Stimulated activated naive CD4-positive, alpha-beta T cell treated with Interleukin-2 at 50 U/mL for 16 hours (primary cell): Measurements from ENCODE around the gene PATJ.
"Not testable (repeated sequence)": the region's sequence is repeated elsewhere in the genome, so short reads cannot be mapped to it uniquely, and the experiment has no call there.

Experiments
- DNase-seq: peaks from one replicate; lab custom pipeline; 2025; lab: John Stamatoyannopoulos, UW

Gene PATJ

DNA sequence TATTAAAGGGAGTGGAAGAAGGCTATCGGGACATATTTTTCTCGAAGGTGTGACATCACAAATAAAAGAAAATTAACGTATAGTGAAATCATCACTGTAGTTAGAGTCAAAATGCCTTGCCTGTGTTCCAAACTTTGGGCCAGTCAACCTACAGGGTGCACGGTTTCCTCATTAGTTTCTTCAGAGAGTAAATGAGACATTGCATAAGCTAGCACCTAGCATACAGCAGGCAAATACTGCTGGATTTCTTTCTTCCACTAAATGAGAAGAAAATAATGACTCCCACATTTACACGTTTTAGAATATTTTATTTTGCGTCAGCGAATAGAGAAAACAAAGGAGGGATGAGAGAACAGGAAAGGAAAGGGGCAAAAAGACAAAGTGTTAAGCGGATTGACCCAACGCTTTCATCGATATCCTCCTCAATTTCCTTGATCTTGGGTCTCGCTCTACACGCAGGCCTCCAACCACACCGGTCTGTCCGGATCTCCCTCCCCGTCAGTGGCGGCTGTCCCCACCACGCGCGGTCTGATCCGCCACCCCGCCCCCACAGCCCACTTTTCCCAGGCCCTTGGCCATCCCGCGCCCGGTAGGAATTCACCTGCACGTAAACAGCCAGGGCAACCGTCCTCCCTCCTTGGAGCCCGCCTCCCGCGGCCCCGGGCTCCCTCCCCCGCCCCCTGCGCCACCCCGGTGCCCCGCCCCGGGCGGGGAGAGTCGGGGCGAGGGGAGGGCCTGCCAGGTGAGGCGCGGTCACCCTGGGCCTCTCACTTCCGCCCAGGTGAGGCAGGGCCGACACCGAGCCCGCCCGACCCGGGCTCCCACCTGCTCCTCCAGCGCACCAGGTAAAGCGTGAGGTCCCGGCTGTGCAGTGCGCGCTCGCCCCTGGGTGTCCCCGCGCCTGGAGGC, at the start of gene PATJ:
TSS of gene PATJ (plus strand) at position 770 of the 909 bp plus-strand sequence. CDS start 20,413 bp downstream, outside the sequence.
- peak; percentile 53 for DNase-seq

DNA sequence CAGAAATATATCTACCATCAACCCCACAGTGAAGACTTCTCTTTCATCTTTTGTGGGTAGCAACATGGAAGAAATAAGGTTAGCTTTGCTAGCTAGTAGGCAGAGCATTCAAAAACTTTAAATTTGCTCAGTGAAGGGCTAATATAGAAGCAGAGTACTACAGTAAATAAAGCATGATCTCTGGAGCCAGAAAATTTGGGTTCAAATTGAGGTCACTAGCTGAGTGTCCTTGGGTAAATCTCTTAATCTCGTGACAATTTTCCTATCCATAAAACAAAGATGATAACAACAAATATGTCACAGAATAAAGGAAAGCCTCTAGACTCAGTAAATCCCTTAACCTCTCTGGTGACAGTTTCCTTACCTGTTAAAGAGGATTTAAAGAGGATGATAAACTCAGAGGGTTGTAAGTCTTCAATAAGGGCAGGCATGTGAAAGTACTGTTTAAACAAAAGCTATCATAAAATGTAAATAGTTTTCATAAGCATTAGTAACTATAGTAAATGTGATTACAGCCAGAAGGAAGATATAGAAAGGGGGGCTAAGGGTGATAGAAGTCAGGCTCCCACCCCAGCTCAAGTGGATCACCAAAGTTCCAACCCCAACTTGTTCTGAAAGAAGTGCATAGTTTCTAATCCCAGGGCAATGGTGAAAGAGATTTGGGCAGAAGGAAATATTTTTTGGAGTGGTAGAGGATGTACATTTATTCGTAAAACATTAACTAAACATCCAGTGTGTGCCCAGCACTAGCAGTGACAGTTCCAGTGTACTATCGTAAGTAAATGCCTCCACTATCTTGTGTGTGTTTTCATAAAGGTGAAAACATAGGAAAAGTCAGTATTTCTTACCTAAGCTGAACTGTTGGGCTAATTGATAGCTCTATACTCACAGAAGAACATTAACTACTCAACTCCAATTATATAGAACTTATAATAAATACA, 42.1 kb upstream of the PATJ start:
- no peak for DNase-seq

GRCh38 chr1:61708953-61709907, 33.0 kb upstream of the PATJ start:
- DNase-seq: no peak

DNA sequence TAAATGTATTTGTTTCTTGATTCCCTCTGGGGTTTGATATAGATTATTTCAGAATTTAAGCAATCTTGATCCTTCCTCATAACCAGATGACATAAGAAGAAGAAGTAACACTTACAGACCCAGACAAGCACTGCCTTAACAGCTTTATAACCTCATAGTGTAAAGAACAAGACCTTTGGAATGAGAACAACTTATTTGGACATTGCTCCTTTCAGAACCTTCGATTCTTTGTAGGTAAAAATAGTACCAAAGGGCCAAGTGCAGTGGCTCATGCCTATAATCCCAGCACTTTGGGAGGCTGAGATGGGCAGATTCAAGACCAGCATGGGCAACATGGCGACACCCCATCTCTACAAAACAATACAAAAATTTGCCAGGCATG, 32.4 kb upstream of the PATJ start:
- no peak for DNase-seq

- not testable (repeated sequence) for DNase-seq
Measured at GRCh38 chr1:61711257-61711656, 31.0 kb upstream of the PATJ start.

DNA sequence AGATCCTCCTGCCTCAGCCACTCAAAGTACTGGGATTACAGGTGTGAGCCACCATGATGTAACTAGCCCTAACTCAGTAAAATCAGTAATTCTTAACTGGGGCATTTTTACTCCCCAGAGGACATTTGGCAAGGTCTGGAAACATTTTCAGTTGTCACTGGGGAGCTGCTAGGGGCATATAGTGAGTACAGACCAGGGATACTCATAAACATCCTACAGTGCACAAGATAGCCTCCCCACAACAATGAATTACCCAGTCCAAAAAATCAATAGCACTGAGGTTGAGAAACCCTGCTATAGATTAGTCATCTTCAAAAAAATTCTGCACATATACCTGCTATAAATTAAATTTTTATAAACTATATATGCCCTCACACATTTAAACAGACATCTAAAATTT, 30.3 kb upstream of the PATJ start:
- DNase-seq: no peak

- DNase-seq: not testable (repeated sequence)
Measured at GRCh38 chr1:61718996-61719663, 23.1 kb upstream of the PATJ start.

- no peak for DNase-seq
Measured at GRCh38 chr1:61724506-61724812, 17.8 kb upstream of the PATJ start.

- DNase-seq: peak; percentile 84
Measured at GRCh38 chr1:61724813-61725694, 17.2 kb upstream of the PATJ start, which contains the start of gene TM2D1. TM2D1 (minus strand) TSS chr1:61725141; CDS start chr1:61725120, 21 bp downstream.

GRCh38 chr1:61727544-61727943, 14.7 kb upstream of the PATJ start:
- no peak for DNase-seq

DNA sequence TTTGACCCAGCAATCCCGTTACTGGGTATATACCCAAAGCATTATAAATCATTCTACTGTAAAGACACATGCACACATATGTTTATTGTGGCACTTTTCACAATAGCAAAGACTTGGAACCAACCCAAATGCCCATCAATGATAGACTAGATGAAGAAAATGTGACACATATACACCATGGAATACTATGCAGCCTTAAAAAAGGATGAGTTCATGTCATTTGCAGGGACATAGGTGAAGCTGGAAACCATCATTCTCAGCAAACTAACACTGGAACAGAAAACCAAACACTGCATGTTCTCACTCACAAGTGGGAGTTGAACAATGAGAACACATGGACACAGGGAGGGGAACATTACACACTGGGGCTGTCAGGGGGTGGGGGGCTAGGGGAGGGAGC, 11.6 kb upstream of the PATJ start:
- DNase-seq: not testable (repeated sequence)

DNA sequence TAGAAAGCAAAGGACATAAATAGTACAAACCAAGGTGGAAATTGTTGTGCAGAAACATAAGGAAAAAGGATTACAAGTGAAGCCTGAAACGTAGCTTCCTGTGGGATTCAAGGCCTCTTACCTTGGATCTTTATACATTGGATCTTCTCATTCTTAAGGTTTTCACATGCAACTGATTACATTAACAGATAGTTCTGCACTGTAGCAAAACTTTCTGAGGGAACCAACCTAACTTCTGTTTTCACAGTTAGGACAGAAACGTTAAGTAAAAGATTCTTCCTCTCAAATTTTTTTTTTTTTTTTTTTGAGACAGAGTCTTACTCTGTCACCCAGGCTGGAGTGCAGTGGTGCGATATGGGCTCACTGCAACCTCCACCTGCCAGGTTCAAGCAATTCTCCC, 9.6 kb upstream of the PATJ start:
- DNase-seq: no peak

DNA sequence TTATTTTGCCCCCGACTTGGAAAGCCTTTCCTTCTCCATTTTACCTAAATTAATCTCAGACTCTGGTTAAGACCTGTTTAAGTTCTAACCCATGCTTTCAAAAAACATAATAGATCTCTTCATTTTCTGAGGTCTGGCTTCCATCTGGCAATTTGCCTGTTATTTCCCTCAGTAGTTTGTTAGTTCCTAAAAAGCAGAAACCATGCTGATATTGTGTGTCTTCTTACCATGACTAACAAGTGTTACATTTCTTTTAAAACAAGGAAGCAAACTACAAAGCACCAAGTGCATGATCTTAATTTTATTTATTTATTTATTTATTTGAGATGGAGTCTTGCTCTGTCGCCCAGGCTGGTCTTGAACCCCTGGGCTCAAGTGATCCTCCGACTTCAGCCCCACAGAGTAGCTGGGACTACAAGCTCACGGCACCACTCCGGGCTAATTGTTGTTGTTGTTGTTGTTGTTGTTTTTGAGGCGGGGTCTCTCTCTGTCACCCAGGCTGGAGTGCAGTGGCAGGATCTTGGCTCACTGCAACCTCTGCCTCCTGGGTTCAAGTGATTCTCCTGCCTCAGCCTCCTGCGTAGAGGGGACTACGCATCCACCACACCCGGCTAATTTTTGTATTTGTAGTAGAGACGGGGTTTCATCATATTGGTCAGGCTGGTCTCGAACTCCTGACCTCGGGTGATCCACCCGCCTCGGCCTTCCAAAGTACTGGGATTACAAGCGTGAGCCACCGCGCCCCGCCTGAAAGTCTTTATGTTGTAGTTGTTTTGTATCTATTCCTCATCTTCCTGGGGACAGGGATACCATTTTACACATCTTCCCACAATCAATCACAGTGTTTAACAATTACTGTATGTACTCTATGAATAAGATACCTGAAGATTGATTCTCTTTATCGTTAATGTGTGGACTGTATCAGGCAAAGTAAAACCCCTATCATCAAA, 1.3 kb upstream of the PATJ start:
- DNase-seq: no peak

DNA sequence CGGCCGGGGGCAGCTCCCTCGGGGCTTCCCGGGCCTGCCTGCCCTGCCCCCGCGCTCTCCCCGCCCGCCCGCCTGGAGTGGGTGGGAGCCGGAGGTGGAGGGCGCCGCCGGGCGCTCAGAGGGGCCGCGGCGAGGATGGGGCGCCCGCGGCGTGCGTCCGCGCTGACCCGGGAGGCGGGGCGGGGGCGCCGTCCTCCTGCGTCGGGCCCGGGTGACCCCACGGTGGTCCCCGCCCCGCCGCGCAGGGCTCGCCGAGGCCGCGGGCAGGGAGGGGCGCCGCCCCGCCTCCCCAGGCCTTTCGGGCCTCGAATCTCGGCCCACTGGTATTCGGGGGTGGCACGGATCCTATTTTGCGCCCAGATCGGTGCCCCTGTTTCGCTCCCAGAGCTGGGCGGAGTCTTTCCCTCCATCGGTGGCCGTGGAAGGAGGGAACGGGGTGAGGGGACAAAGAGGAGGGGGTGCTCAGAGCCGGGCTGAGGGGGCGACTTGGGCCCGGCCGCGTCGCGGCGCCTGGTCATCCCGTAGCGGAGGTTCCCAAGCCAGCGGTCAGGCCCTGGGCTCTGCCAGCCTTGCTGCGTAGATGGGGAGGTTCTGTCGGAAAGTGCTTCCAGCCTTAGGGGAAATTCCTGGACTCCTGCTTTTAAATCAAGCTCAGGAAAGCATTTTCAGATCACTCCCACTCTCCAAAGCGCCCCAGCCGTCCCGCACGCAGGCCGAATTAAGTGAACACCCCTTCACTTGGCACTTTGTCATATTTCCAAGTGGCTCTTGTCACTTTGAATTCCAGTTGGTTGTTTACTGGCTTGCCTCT, 545 bp downstream of the PATJ start:
- DNase-seq: peak; percentile 40

DNA sequence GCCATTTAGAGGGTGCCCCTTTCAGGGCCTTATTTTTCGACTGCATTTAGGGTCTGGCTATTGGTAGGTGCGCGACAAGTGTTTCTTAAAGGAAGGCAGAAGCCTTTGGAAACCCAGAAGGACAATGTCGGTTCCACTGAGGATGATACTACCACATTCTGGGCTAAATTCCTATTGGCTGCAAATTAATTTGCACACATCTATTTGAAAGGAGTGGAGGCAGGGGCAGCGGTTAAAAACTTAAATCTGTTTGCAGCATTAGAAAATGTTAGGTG, 1.1 kb downstream of the PATJ start:
- no peak for DNase-seq

- no peak for DNase-seq
Measured at GRCh38 chr1:61743716-61744580, 1.7 kb downstream of the PATJ start.

DNA sequence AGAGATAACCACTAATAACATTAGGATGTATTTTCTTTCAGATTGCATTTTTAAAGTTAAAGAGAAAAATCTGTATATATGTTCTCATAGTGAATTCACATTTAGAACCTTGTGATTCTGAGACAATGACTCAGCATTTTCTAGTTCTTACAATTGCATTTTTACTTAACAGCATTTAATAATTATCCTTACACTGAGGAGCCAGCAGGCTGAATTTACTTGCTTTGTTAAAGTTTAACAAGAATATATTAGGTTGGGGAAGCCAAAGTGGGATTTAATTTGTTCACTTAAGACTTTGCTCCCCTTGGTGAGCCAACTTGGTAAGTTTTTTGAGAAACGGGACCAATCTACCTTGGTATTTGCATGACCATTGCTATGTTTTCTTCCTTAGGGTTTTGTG, 4.5 kb downstream of the PATJ start:
- DNase-seq: no peak
